Ovary (tissue), 9 donors: Measurements from ENCODE around the gene NAP1L1. TPM values are rescaled to one million over a fixed set of nuclear protein-coding genes. Genes with fewer than 3 reads are reported as not detected.

ENCODE experiments used
- DNase-seq, 5 donors: peaks; one replicate each; pipeline ENCODE4 v3.0.0-alpha.2; 2019 to 2020
- H3K27ac ChIP-seq, 2 donors: fragments of 200-600 bp; one replicate each; pipeline versions ENCODE4 v1.5.1 to v1.8.0; 2019 to 2022
- H3K27me3 ChIP-seq: fragments of 200-600 bp; one replicate; pipeline ENCODE4 v1.8.0; 2022
- H3K36me3 ChIP-seq: fragments of 200-600 bp; sonication (generic); one replicate; pipeline ENCODE4 v1.5.1; 2019
- H3K4me1 ChIP-seq: one replicate; pipeline ENCODE4 v1.8.1; 2013; ENCODE audit warnings: mild to moderate bottlenecking, moderate library complexity; ENCODE audit not compliant: insufficient read depth
- H3K4me3 ChIP-seq: fragments of 200-600 bp; sonication (generic); one replicate; pipeline ENCODE4 v1.5.1; 2017
- H3K9me3 ChIP-seq, 2 donors: fragments of 200-600 bp in 1 of 2; sonication (generic) in 1 of 2; one replicate each; pipeline versions ENCODE4 v1.5.1 to v1.8.1; 2013 to 2019; ENCODE audit warnings: mild to moderate bottlenecking in 1 of 2, moderate library complexity in 1 of 2
- CTCF ChIP-seq, 3 donors: fragments of 450-650 bp in 2 of 3; fragments of 200-600 bp in 1 of 3; IDR thresholded peaks; one replicate each; pipeline versions ENCODE4 v1.5.1 to v1.8.0; 2016 to 2022; ENCODE audit warnings: antibody characterized with exemption in 3 of 3, mild to moderate bottlenecking in 1 of 3
- EP300 ChIP-seq: sonication (generic); formaldehyde crosslinking; IDR thresholded peaks from one replicate; pipeline ENCODE4 v1.6.1; 2017; ENCODE audit warnings: antibody characterized with exemption
- POLR2A ChIP-seq: fragments of 450-650 bp; IDR thresholded peaks from one replicate; pipeline ENCODE4 v1.6.1; 2017; ENCODE audit warnings: antibody characterized with exemption, mild to moderate bottlenecking, moderate library complexity
- WGBS, 3 donors: extraction: QIAGEN DNeasy Blood & Tissue Kit in 1 of 3; methylation state at CpG; one replicate each; pipeline versions ENCODE4 v1.1.5 to v1.1.7; 2013 to 2017; 5-methylcytosine and 5-hydroxymethylcytosine counted together
- intact Hi-C, 4 donors: fragments of 100-400 bp; cut with DNase I; formaldehyde crosslinking; loops; one replicate each; pipeline versions ENCODE4 v1.11.0 to v1.15.1; 2022 to 2023
- polyA plus RNA-seq, 2 donors: library from polyadenylated mRNA; stranded (reverse); fragments of 200-250 nt in 1 of 2; fragments of 350-450 nt in 1 of 2; fragmentation: Illumina TruSeq in 1 of 2; extraction: RNeasy Lipid Tissue Mini Kit (QIAGEN cat#74804) in 1 of 2; gene quantifications; one replicate each; pipeline ENCODE4 v1.2.3, GENCODE V29; 2013 to 2014
- total RNA-seq, 7 donors: library from RNA; depleted of rRNA in 2 of 7; stranded (reverse); fragments of >200 nt in 2 of 7; fragmentation: NEBNext Ultra II Directional in 3 of 7; extraction: Animal tissue kit (Norgen Biotek cat#: 25700) in 3 of 7; gene quantifications; one replicate each; pipeline versions ENCODE4 v1.1.0 to v1.2.4, GENCODE V29; 2016 to 2023
- donor health status: DM: no; HTN: no; CAD: no; lungs with moderate emphysema.
- donor health status: DM: no; HTN: no; CAD: no.
- donor health status: Bipolar disorder and iron deficiency.
- donor health status: DM: yes; HTN: yes; CAD: no.
- donor health status: DM: no; HTN: no; CAD: no.
- donor health status: DM: yes; HTN: yes; CAD: no.

NAP1L1 gene
- total and polyA plus RNA-seq, 9 donors: 500 to 1,115 (median 750) TPM

- TF ChIP-seq POLR2A (no peak), CTCF (IDR thresholded peaks at IDR 0.05) (no peak), EP300 (no peak)
- no peak overlapping the region for H3K27ac ChIP-seq
- peaks cover 11% of the 10 kb centered on the region for H3K4me1 ChIP-seq
- intact Hi-C loops: no loop called here
- no peak for DNase-seq
- no peaks in the 10 kb centered on the region for H3K9me3 ChIP-seq
- peaks cover 2% of the 10 kb centered on the region for H3K36me3 ChIP-seq
- H3K4me3 ChIP-seq: no peak overlapping the region
- 78 to 86% (median 83%) methylated on average over 2 of the region's 2 CpGs for WGBS, 3 donors
- no peaks in the 10 kb centered on the region for H3K27me3 ChIP-seq
These were observed 29.1 kb downstream of the NAP1L1 start for GRCh38 chr12:76055393-76055792.

- intact Hi-C loops: no loop called here
- H3K27me3 ChIP-seq: no peaks in the 10 kb centered on the region
- H3K9me3 ChIP-seq: no peaks in the 10 kb centered on the region
- DNase-seq: no peak
- 76 to 88% (median 76%) methylated on average over 4 of the region's 4 CpGs for WGBS, 3 donors
- H3K36me3 ChIP-seq: peaks cover 2% of the 10 kb centered on the region
- no peak overlapping the region for H3K27ac ChIP-seq
- no peak overlapping the region for H3K4me3 ChIP-seq
- no peaks in the 10 kb centered on the region for H3K4me1 ChIP-seq
- TF ChIP-seq POLR2A (no peak), CTCF (IDR thresholded peaks at IDR 0.05) (no peak), EP300 (no peak)
These were observed 34.8 kb downstream of the NAP1L1 start for GRCh38 chr12:76049575-76050251.

GRCh38 chr12:76047742-76048141 lies 36.7 kb downstream of the NAP1L1 start:
- no peaks in the 10 kb centered on the region for H3K27me3 ChIP-seq
- no peak for DNase-seq
- WGBS, 3 donors: 86 to 87% (median 87%) methylated on average over 2 of the region's 2 CpGs
- no peak overlapping the region for H3K27ac ChIP-seq
- no peak overlapping the region for H3K4me3 ChIP-seq
- H3K4me1 ChIP-seq: no peaks in the 10 kb centered on the region
- no peak for TF ChIP-seq POLR2A
- no peak for TF ChIP-seq CTCF (IDR thresholded peaks at IDR 0.05)
- TF ChIP-seq EP300: no peak
- intact Hi-C loops: no loop called here
- H3K36me3 ChIP-seq: peaks cover 2% of the 10 kb centered on the region
- H3K9me3 ChIP-seq: no peaks in the 10 kb centered on the region

GRCh38 chr12:76047060-76047459 lies 37.4 kb downstream of the NAP1L1 start:
- intact Hi-C loops: no loop called here
- peaks cover 2% of the 10 kb centered on the region for H3K36me3 ChIP-seq
- WGBS, 3 donors: 93 to 98% (median 95%) methylated on average over 2 of the region's 2 CpGs

More at GRCh38 chr12:76047060-76047459, 37.4 kb downstream of the NAP1L1 start:
- no peak for DNase-seq
- TF ChIP-seq EP300 (no peak), CTCF (IDR thresholded peaks at IDR 0.05) (no peak), POLR2A (no peak)
- H3K27ac ChIP-seq: no peak overlapping the region
- H3K9me3 ChIP-seq: no peaks in the 10 kb centered on the region
- H3K4me3 ChIP-seq: no peak overlapping the region
- no peaks in the 10 kb centered on the region for H3K4me1 ChIP-seq
- H3K27me3 ChIP-seq: no peaks in the 10 kb centered on the region
